ES-I3 (cell line): ENCODE results near the gene RNF8.
"Not testable (repeated sequence)": the region's sequence is repeated elsewhere in the genome, so short reads cannot be mapped to it uniquely, and the experiment has no call there.

Experiments
- H3K36me3 ChIP-seq: 2 replicates; pipeline ENCODE4 v1.6.1; 2013; ENCODE audit warnings: mild to moderate bottlenecking, low read length, control low read depth, moderate library complexity; ENCODE audit not compliant: insufficient read depth
- H3K4me1 ChIP-seq: 2 replicates; pipeline ENCODE4 v1.6.1; 2013; ENCODE audit warnings: mild to moderate bottlenecking, control low read depth, low read length; ENCODE audit not compliant: insufficient read depth
- H3K9ac ChIP-seq: 2 replicates; pipeline ENCODE4 v1.6.1; 2013; ENCODE audit warnings: low read depth, mild to moderate bottlenecking, low read length, moderate library complexity
- H3K9me3 ChIP-seq: 2 replicates; pipeline ENCODE4 v1.6.1; 2013; ENCODE audit warnings: mild to moderate bottlenecking, low read length, moderate library complexity; ENCODE audit not compliant: control insufficient read depth, insufficient read depth

RNF8 gene, protein sequence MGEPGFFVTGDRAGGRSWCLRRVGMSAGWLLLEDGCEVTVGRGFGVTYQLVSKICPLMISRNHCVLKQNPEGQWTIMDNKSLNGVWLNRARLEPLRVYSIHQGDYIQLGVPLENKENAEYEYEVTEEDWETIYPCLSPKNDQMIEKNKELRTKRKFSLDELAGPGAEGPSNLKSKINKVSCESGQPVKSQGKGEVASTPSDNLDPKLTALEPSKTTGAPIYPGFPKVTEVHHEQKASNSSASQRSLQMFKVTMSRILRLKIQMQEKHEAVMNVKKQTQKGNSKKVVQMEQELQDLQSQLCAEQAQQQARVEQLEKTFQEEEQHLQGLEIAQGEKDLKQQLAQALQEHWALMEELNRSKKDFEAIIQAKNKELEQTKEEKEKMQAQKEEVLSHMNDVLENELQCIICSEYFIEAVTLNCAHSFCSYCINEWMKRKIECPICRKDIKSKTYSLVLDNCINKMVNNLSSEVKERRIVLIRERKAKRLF

GRCh38 chr6:37353761-37354525 lies at the start of gene RNF8:
Gene RNF8, plus strand, starts transcription at chr6:37353983. Its CDS starts 182 bp downstream, at chr6:37354165.
- Histone ChIP-seq H3K36me3 (no peaks in the 10 kb centered on the region), H3K4me1 (peaks cover 11% of the 10 kb centered on the region; the same call in 1 of the 2 replicates), H3K9me3 (no peaks in the 10 kb centered on the region), H3K9ac (peak within 1 kb of the TSS; percentile 99)

DNA sequence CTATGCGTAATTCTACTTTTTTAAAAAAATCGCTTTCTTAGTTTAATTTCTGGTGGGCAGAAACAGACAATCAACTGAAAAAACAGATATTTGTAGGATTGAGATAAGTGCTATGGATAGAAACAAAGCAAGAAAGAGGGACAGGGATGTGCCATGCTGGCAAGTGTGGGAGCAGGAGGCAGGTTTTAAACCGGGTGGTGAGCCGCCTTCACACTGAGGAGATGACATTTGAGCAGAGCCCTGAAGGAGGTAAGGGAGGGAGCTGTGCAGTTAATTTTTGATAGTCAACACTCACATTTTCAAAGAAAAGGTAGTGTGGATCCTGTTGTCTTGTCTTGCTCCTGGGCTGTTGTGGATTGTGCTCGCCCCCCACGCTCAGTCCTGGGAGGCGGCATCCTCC lies 49.0 kb upstream of the RNF8 start:
- no peak overlapping the region for H3K9ac ChIP-seq
- no peaks in the 10 kb centered on the region for H3K4me1 ChIP-seq
- peaks cover 6% of the 10 kb centered on the region for H3K36me3 ChIP-seq
- no peaks in the 10 kb centered on the region for H3K9me3 ChIP-seq

DNA sequence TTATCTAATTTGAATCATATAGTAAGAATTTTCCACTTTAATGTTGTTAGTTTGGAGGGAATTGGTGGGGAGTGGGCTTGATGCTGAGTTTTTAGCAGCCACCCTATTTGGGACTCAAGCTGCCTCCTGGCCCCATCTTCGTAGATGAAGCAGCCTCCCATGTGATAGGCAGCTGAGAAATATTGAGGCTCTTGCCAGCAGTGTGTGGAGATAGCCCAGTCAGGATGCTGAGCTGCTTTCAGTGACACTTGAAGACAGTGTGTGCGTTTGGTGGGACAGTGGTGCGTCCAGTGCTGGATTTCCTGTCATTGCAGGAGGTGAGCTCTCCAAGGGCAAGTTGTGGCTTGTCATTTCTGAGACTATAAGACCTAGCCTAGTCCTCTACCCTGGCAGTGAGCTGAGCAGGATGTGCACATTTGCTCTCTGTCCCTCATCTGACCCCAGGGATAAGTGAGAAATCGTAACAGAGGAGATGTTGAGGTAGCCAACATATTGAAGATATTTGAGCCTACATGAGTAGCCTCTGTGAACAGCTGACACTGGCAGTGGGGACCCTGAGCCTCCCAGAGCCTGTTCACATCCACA lies 47.9 kb upstream of the RNF8 start:
- H3K9ac ChIP-seq = no peak overlapping the region
- no peaks in the 10 kb centered on the region for H3K4me1 ChIP-seq
- H3K9me3 ChIP-seq = no peaks in the 10 kb centered on the region
- peaks cover 6% of the 10 kb centered on the region for H3K36me3 ChIP-seq

- Histone ChIP-seq H3K4me1 (no peaks in the 10 kb centered on the region), H3K9ac (no peak overlapping the region), H3K36me3 (peaks cover 6% of the 10 kb centered on the region), H3K9me3 (no peaks in the 10 kb centered on the region)
These were observed 47.1 kb upstream of the RNF8 start for GRCh38 chr6:37306624-37307222.

DNA sequence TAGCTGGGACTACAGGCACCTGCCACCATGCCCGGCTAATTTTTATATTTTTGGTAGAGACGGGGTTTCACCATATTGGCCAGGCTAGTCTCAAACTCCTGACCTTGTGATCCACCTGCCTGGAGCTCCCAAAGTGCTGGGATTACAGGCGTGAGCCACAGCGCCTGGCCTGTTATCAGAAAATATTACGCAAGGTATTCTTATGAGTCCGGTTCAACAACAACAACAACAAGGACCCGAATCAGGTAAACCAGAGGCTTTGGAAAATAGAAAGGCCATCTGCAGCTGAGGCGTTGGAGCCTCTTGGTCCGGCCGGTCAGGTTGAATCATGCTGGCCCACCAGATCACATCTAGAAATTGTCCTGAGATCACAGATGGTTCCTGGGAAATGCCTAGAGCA lies 46.3 kb upstream of the RNF8 start:
- not testable (repeated sequence) for H3K9me3 ChIP-seq, H3K4me1 ChIP-seq, H3K36me3 ChIP-seq, H3K9ac ChIP-seq

DNA sequence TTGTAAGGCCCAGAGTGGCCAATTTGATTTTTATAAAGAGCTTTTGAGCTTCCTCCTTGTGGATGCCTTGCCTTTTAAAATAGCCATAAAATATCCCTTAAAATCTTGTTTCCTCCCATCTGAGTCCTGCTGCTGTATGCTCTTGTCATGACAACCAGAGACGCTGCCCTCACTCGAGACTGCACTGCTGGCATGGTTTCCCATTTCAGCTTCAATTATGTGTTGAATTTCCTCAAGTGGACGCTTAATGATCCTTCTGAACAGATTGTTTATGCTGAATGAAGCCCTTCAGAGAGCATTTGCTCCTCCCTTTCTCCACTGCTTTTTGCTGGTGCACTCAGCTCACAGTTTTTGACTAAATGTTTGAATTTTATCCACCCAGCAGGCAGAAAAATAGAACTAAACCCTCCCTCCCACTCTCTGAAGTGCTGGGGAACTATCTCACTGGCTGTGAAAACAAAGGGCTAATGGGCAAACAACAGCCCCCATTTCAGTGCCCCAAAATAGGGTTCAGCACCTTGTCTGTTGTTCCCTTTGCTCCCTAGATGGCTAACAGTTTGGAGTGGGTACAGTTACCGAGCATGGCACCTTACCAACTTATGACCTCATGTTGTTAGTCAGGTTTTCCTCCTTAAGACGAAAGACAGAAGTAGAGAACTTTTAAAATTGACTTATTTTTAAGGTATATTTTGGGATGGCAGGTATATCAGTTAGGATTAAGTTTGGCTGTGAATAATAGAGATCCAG lies 45.5 kb upstream of the RNF8 start:
- H3K36me3 ChIP-seq = no peaks in the 10 kb centered on the region; the same call in none of the 2 replicates
- H3K9ac ChIP-seq = no peak overlapping the region
- H3K9me3 ChIP-seq = no peaks in the 10 kb centered on the region
- no peaks in the 10 kb centered on the region for H3K4me1 ChIP-seq

DNA sequence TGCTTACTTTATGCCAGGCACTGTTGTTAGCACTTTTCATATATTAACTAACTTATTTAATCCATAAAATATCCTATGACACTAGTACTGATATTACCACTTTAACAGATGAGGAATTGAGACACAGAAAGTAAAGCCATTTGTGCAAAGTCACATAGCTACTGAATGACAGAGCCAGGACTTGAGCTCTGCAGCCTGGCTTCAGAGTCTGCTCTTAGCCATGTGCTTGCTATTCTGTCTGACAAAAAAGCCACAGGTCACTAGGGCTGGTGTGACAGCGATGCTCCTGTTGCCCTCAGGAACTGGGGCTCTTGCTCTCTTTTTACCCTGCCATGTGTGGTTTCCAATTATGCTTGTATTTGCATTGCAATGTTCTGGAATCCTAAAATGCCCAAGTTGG lies 44.7 kb upstream of the RNF8 start:
- Histone ChIP-seq H3K9me3 (no peaks in the 10 kb centered on the region), H3K36me3 (peaks cover 7% of the 10 kb centered on the region; the same call in 1 of the 2 replicates), H3K4me1 (no peaks in the 10 kb centered on the region), H3K9ac (no peak overlapping the region)

GRCh38 chr6:37309692-37310091 lies 44.1 kb upstream of the RNF8 start:
- H3K9me3 ChIP-seq = no peaks in the 10 kb centered on the region
- no peaks in the 10 kb centered on the region for H3K4me1 ChIP-seq
- no peak overlapping the region for H3K9ac ChIP-seq
- H3K36me3 ChIP-seq = peaks cover 7% of the 10 kb centered on the region; the same call in 1 of the 2 replicates

- Histone ChIP-seq H3K36me3 (peaks cover 14% of the 10 kb centered on the region), H3K4me1 (no peaks in the 10 kb centered on the region), H3K9me3 (no peaks in the 10 kb centered on the region), H3K9ac (no peak overlapping the region)
These were observed 42.8 kb upstream of the RNF8 start for GRCh38 chr6:37310966-37311365.

DNA sequence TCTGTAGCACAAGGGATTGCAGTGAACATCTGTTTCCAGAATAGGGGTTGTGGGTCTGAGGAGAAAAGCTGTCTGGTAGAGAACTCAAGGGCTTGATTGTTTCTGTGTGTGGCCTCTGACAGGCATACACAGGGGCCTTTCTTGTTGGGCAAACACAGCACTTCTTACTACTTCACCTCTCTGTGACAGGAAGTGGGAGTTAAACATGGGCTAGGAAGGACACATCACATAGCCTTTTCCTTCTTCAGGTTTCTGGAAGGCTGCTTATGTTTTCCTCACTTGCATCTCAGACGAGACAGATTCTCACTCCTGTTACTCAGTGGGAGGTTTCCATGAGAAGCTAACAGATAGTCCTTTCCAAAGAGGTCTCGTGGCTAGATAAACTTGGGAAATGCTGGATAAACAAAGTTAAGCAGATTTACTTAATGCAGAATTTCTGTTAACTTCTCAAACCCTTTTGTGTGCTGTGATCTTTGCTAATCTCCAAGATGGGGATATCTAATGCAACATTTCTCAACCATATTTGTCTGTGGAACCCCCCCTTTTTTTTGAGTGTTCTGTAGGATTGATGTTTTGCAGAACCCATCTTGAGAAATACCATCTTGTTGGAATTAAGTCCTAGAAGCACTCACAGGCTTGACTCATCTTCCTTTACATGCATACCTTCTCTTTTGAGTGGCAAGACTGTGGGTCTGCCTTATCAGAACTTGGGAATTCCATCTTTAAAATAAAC lies 41.9 kb upstream of the RNF8 start:
- no peak overlapping the region for H3K9ac ChIP-seq

DNA sequence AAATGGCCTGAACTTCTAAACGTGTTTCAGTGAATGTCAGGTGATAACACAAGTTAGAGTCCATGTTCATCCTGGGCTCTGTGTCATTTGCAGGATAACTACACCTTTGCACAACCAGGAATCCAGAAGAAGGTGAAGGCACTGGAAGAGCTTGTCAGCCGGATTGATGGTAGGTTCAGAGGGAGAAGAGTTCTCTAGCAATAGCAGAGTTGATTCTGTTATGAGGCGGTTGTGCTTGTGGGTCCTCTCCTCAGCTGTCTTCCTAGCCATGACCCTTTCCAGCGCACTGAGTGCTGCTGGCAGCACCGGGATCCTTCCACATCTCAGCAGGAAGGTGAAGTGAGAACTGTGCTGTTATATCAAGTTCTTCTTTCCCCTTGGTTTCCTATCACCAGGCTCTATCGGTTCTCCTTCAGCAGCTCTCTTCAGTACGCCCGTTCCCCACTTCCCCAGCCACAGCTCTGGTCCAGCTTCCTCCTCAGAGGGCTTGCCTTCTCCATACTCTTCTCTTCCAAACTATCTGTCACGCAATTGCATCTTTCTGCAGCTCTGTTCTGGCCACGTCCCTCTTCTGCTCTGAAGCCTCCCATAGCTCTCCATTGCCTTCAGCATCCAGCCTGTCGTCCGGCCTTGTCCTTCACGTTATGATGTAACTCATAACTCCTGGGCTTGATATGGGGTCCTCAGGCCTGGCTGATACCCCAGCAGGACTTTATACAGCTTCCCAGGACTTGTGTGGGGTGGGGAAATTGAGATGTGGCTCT lies 39.9 kb upstream of the RNF8 start:
- Histone ChIP-seq H3K4me1 (no peaks in the 10 kb centered on the region), H3K9me3 (no peaks in the 10 kb centered on the region), H3K36me3 (peaks cover 23% of the 10 kb centered on the region), H3K9ac (no peak overlapping the region)

More for the DNA sequence above, 41.9 kb upstream of the RNF8 start:
- no peaks in the 10 kb centered on the region for H3K4me1 ChIP-seq
- H3K36me3 ChIP-seq = peaks cover 23% of the 10 kb centered on the region
- no peaks in the 10 kb centered on the region for H3K9me3 ChIP-seq

- no peaks in the 10 kb centered on the region for H3K9me3 ChIP-seq
- no peaks in the 10 kb centered on the region for H3K4me1 ChIP-seq
- H3K36me3 ChIP-seq = peaks cover 23% of the 10 kb centered on the region
- no peak overlapping the region for H3K9ac ChIP-seq
These were observed 39.2 kb upstream of the RNF8 start for GRCh38 chr6:37314487-37315156.
